ENCODE measurements around the gene SUPT6H.
"Not testable (repeated sequence)": the region's sequence is repeated elsewhere in the genome, so short reads cannot be mapped to it uniquely, and the experiment has no call there.

Gene SUPT6H

DNA sequence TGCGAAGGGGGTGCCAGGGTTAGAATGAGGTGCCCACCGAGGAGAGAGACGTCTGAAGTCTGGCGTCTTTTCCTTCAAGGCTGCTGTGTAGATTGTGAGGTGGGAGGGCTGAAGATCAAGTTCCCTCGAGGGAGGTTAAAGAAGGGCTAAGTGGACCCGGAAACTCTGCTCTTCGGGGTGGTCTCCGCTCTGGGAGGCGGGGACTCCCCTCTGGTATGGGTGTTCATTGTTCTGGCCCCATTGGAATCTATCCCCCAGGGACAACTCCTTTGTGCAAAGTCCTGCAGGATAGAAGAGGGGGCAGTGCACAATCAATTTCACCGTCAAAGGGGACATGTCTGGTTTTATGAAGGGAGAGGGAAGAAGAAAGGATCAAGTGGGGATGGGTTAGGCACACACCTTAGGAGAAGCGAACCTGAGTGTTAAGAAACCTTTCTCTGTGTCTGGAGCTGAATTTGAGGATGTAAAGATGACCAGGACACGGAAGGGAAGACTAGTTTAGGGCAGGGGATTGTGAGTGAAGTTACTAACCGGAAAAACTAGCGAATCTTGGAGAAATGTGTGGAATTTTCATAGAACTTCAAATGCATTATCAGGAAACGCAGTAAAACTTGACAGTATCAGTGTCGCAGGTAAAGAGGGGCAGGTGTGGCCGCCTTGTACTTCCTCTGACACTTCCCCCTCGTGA is 56.5 kb downstream of the SUPT6H start:
- no peak for DNase-seq (ENCODE audit: low read depth in 2 of 2)

DNA sequence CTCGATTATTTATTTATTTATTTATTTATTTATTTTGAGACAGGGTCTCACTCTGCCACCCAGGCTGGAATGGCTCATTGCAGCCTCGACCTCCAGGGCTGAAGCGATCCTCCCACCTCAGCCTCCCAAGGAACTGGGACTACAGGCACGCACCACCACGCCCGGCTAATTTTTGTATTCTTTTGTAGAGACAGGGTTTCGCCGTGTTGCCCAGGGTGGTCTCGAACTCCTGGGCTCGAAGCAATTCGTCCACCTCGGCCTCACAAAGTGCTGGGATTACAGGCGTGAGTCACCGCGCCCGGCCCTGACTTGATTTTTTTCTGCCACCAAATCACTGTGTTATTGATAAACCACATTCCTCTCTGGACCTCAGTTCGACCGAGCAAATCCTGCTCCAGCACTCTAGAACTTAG is 57.0 kb downstream of the SUPT6H start:
- no peak for DNase-seq (ENCODE audit: low read depth in 2 of 2)

DNA sequence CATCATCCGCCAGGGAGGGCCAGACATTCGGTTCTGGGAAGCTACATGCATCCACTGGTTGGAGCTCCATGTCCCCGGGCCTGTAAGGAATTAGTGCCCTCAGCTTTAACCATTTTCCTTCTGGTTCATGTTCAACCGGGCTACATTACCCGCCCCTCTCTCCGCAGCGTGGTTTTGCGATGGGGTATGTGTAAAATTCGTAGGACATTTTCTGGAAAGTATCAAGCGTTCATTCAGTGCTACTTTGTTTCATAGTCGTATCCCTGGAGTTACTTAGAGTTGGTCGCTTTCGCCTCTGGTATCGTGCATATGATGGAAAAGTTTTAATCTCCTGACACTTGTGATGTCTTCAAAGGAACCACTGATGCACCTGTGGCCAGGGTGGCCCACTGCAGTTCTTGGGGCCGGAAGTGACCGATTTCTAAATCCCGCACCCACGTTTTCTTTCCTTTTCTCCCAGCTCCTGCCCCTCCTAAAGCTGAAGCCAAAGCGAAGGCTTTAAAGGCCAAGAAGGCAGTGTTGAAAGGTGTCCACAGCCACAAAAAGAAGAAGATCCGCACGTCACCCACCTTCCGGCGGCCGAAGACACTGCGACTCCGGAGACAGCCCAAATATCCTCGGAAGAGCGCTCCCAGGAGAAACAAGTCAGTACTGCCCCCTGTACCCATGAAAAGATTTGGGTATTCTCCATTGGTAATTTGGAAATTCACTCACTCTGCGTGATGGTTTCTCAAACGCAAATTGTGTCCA is 58.4 kb downstream of the SUPT6H start:
- DNase-seq (ENCODE audit: low read depth in 2 of 2) = peak in 1 of 2 donors; percentile 31

DNA sequence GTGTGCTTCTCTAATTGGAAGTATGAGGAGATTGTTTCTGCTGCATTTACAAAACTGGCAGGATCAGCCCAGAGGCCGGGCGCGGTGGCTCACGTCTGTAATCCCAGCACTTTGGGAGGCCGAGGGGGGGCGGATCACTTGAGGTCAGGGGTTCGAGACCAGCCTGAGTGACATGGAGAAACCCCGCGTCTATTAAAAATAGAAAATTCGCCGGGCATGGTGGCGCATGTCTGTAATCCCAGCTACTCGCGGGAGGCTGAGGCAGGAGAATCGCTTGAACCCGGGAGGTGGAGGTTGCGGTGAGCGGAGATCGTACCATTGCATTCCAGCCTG is 59.0 kb downstream of the SUPT6H start:
- DNase-seq (ENCODE audit: low read depth in 2 of 2) = not testable (repeated sequence)

DNA sequence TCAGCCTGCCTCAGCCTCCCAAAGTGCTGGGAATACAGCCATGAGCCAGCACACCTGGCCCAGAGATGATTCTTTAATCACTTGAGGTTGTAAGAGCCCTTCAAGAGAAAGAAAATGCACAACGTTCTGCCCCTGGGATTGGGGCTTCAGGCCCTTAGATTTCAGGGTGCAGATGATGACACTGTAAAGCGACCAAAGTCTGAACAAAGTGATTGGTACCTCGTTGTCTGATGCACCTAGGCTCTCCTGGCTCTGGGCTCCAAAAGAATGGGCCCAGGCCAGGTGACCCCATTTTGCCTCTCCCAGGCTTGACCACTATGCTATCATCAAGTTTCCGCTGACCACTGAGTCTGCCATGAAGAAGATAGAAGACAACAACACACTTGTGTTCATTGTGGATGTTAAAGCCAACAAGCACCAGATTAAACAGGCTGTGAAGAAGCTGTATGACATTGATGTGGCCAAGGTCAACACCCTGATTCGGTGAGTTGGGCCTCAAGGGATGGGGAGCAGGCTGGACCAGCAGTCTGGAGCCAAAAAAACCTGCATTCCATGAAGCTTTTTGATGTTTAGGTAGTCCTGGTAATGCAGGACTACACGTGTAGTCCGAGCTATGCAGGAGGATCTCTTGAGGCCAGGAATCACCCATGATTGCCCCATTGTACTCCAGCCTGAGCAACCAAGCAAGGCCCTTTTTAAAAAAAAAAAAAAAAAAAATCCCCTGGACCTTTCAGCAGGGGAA is 60.6 kb downstream of the SUPT6H start:
- no peak for DNase-seq (ENCODE audit: low read depth in 2 of 2)

DNA sequence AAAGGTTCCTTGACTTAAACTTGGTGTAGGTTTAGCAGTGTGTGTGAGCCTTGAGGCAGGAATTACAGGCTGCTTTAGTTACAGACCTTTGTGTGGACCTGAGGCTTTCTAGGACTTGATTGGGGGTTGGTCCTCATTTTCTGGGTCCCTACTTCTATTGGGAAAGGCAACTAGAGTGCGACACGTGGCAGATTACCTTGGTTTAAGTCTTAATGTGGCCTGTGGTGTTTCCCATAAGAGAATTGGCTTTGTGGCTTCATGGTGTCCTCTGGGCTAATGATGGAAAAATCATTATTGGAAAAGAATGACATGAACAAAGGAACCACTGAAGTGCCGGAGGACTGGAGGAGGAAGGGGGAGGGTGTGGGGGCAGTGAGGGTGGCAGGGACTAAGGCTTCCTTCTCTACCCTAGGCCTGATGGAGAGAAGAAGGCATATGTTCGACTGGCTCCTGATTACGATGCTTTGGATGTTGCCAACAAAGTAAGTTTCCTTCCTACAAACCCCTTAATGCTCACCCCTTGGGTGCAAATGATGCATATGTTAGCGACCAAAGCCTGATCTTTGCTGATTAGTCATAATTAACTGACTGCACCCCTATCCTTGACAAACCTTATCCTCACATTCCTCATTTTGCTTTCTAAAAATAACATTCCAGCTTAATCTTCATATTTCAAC is 61.3 kb downstream of the SUPT6H start:
- no peak for DNase-seq (ENCODE audit: low read depth in 2 of 2)

DNA sequence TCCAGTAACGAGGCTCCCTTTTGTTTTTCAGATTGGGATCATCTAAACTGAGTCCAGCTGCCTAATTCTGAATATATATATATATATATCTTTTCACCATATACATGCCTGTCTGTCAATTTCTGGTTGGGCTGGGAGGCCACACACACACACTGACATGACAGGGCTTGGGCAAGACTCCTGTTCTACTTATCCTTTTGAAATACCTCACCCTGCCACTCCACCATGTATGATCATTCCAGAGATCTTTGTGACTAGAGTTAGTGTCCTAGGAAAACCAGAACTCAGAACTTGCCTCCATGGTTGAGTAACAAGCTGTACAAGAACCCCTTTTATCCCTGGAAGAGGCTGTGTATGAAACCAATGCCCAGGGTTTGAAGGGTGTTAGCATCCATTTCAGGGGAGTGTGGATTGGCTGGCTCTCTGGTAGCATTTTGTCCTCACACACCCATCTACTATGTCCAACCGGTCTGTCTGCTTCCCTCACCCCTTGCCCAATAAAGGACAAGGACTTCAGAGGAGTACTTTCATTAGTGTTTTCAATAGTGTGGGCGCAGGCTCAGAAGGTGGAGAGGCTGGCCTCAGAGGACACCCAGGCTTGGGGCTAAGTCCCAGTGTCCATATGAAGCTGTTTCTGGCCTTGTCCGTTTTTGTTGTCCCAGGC is 62.0 kb downstream of the SUPT6H start:
- DNase-seq (ENCODE audit: low read depth in 2 of 2) = not testable (repeated sequence)

DNA sequence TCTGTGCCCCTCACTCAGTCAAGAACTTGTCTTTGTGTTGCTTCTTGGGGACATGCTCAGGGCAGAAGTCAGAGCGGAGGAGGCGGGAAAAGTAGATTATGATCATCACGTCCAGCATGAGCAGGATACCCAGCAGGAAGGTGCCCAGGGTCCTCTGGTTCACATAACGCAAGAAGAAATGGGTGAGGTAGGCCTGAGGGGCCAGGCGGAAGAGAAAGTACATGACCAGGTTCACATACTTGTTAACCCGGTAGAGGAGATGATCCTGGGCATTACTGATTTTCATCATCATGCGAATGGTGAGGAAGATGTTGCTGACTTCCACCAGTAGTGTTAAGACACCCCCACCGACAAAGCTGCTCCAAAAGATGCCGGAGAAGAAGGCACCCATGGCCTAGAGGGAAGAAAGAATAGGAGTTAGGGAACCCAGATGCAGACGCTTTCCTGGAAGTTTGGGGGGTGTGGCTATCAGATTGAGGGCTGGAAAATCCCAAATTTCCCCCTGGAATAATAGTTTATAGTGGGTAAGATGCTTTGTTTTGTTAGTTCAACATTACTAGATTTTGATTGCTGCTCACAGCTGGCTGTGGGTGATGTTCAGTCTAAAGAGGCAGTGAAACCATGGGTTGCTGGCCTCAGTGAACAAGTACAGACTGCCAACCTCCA is 62.6 kb downstream of the SUPT6H start:
- DNase-seq (ENCODE audit: low read depth in 2 of 2) = no peak

DNA sequence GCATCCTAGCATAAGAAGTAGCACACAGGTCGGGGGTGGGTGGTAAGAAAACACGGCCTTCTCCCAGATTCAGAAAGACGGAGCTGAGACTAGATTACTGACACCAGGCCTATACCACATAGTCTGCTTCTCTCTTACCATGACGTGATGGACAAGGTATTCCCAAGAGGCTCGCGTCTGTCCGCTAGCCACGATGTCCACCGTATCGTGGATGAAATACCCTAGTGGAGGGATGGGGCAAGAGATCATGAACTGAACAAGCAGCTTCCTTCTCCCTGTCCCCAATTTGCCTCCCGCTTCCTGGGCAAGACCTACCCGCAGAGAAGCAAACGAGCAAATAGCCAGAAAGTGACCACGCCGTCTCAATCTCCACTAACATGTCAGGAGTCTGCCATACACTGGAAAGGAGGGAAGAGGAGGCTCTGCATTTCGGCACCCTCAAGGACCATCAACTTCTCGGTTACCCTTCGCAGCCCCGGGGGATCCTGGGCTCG is 63.2 kb downstream of the SUPT6H start:
- peak in 1 of 2 donors; percentile 19 for DNase-seq (ENCODE audit: low read depth in 2 of 2)

DNA sequence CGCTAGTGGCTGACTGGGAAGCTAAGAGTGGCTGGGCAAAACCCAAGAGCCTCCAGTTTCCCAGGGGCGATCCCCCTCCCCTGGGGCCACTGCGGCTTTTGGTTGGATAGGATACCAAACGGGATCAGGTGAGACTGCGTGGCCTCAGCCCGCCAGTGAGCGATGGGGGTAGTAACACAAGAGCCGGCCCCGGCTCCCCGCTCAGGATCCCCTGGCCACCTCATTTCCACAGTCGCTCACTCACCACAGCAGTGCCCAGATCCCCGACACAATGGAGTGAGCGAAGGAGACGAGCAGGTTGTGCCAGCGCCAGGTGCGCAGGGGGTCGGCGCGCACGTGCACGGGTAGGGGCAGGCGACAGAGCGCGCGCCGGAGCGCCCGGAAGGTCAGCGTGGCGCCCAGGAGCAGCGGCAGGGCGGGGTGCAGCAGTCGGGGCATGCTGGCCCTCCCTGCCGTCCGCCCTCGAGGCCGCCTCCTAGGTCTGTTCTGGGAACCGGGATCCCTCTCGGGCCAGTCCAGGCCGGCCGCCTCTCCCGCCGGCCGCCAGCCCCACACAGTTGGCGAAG is 63.7 kb downstream of the SUPT6H start:
- peak in 1 of 2 donors; percentile 50 for DNase-seq (ENCODE audit: low read depth in 2 of 2)

DNA sequence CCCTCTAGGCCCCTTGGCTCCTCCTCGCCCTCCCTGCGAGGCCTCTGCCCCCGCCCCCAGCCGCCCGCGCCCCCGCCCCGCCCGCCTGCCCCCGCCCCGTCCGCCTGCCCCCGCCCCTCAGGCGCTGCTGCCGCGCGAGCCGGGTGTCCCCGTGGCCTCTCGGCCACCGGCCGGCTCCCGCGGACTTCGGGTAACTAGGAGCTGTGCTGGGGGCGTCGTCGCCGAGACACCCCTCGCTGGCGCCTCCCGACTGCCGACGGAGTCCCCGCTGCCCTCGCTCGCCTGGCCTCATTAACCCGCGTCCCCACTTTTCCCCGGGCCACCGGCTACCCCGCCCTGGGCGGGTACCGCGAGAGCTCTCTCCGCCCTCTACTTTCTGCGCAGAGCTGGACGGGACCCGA is 64.2 kb downstream of the SUPT6H start, which contains the start of gene TLCD1:
Gene TLCD1, minus strand, starts transcription at position 8 of the 401 bp plus-strand sequence. CDS start 136 bp downstream, outside the sequence.
- peak in 1 of 2 donors; percentile 72 for DNase-seq (ENCODE audit: low read depth in 2 of 2)

DNA sequence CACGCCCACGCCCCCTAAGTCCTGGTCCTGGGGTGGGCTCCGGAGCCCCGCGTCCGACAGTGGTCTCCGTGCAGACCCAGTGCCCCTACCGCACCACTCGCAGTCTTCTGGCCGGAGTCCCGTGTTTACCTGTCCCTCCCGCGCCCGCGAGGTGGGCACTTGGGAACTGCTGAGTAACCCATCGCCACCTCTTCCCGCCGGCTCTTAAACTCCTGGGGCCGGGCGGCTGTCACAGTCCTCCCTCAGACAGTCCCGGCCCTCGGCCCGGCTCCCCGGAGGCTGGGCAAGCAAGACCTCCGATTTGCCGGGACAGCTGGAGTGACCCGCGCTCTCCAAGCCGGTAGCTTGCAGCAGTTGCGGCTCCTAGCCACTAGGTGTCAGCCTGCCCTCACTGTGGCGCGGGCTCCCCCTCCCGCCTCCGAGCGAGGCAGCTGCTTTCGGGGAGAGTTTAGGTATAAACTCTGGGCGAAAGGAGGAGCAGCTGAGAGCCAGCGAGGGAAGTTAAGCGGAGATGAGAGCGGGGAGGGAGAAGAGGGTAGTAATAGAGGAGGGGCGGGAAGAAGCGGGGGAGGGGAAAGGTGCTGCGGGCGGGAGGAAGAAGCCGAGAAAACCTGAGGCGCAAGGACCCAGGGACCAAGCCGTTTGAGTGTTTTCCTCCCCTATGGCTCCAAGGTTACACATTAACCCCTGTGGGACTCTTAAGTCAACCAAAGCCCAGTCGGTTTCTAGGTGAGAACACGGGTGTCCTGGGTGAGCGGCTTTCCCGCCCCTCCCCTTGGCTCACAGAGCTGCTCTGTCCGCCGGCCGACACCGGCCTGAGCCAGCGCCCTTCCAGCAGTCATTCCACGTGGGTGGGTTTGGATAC is 64.9 kb downstream of the SUPT6H start:
- DNase-seq (ENCODE audit: low read depth in 2 of 2) = peak; percentile 89 to 90

DNA sequence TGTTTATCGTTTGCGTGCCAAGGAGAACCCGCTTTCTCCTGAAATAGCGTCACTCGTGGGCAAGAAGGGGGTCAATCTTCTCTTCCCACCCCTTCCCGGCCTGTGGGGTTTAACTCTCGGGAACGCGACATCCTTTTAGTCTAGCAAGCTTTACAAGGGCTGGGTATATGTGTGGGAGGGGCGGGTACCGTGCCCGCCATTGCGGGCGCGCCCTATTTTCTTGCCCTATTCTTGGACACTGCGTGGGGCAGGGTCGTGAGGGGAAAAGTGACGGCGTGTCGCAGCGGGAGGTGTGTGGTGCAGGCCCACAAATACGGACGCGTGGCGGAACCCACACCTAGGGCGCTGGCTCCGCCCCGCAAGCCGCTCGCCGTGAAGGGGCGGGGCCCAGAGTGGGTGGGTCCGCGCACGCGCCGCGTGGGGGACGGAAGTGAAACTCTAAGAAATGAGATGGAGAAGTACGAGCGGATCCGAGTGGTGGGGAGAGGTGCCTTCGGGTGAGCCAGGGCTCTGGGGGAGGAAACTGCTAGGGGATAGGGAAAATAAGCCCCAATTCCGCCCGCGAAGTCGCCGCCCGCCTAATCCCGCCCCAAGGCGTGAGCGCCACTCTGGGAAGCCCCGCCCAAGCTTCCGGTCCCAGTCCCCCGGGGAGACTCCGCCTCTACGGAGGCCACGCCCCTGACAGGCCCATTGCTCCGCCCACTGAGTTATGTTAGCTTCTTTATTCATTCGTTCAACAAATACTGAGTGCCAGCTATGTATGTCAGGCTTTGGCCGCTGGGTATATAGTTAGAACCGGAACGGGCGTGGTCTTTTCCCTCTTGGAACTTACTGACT is 66.6 kb downstream of the SUPT6H start, which contains the start of gene NEK8:
Gene NEK8, plus strand, starts transcription at position 425 of the 837 bp plus-strand sequence. Its CDS starts 26 bp downstream, at position 451.
- peak; percentile 95 to 98 for DNase-seq (ENCODE audit: low read depth in 2 of 2)

DNA sequence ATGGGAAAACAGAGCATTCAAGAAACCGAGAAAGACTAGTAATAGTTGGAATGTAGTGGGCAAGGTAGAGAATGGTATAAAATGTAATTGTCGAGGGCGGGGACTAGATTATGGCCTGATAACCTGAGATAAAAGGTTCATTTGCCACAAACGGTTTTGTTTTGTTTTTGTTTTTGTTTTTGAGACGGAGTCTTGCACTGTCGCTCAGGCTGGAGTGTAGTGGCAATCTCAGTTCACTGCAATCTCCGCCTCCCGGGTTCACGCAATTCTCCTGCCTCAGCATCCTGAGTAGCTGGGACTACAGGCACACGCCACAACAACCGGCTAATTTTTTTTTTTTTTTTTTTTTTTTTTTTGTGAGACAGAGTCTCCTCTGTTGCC is 67.9 kb downstream of the SUPT6H start:
- no peak for DNase-seq (ENCODE audit: low read depth in 2 of 2)

DNA sequence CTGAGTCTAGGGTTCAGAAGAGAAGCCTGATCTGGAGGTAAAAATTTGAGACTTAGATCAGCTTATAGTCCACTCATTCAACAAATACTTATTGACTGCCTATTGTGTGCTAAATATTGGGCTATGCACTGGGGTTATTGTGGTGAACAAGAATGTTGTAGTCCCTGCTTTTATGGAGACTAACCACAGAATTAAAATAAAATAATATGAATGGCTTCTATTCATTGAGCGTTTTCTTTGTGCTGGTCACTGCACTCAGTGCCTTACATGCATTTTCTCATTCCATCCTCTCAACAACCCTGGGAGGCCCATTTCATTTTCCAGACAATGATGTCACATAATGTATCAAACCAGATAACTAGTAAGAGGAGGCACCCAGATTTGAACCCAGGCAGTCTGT is 71.3 kb downstream of the SUPT6H start:
- no peak for DNase-seq (ENCODE audit: low read depth in 2 of 2)

DNA sequence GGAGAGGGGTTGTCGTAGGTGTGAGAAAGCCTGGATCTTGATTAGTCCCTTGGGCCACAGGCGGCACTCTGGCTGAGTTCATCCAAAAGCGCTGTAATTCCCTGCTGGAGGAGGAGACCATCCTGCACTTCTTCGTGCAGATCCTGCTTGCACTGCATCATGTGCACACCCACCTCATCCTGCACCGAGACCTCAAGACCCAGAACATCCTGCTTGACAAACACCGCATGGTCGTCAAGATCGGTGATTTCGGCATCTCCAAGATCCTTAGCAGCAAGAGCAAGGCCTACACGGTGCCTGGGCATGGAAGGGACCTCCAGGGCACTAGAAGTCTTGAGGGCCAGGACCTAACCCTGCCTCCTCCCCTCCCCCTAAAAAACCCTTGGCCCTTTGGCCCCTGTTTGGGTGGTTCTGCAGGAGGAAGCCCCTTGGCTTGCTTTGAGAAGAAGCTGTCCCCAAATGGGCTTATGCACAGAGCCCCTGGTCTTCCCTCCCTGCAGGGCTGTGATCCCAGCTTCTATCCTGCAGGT is 72.8 kb downstream of the SUPT6H start:
- no peak for DNase-seq (ENCODE audit: low read depth in 2 of 2)

DNA sequence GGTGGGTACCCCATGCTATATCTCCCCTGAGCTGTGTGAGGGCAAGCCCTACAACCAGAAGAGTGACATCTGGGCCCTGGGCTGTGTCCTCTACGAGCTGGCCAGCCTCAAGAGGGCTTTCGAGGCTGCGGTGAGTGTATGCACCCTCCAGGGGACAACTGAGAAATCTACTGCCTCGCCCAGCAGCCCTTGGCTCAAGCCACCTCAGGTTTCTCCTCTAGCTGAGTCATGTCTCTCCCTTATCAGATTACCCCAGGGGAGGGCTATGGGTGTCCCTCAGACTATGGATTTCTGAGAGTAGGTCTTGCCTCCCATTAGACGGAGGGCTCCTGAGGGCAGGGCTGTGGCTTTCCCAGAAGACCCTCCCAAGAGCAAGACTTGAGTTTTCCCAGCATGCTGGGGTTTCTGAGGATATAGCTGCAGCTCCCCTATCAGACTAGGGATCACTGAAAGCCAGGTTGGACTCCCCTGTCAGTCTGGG is 73.3 kb downstream of the SUPT6H start:
- no peak for DNase-seq (ENCODE audit: low read depth in 2 of 2)
